K562 (cell line): ENCODE results near the gene DAB2. TPM values are rescaled to one million over a fixed set of nuclear protein-coding genes. Genes with fewer than 3 reads are reported as not detected.

Experiments
- AFF1 ChIP-seq, 2 experiments: fragments of 450-650 bp; IDR thresholded peaks; 2 replicates each; pipeline ENCODE4 v1.6.1; 2018; ENCODE audit warnings: mild to moderate bottlenecking in 2 of 2, low read depth in 1 of 2; ENCODE audit not compliant: partially characterized antibody in 2 of 2
- ARID4B ChIP-seq: sonication (generic); formaldehyde crosslinking; IDR thresholded peaks from 2 replicates; pipeline ENCODE4 v1.8.0; 2022; ENCODE audit warnings: mild to moderate bottlenecking, missing genetic modification reagents
- MGA ChIP-seq: fragments of 450-650 bp; IDR thresholded peaks from 2 replicates; pipeline ENCODE4 v1.6.1; 2016; ENCODE audit warnings: mild to moderate bottlenecking, moderate library complexity
- ZNF589 ChIP-seq: fragments of 200-800 bp; sonication (Bioruptor generic); IDR thresholded peaks from 2 replicates; pipeline ENCODE4 v1.6.1; 2016; ENCODE audit warnings: low read depth, missing genetic modification characterization, missing compliant biosample characterization
- polyA plus RNA-seq, 8 experiments: library from polyadenylated mRNA; depleted of rRNA in 4 of 8; stranded (reverse) in 5 of 8; unstranded in 3 of 8; fragments of >200 nt; fragmentation: Nextera tagmentation in 2 of 8; fragmentation: Illumina TruSeq in 1 of 8; extraction: Ambion mirVana in 2 of 8; extraction: Trizol in 1 of 8; gene quantifications; 2 replicates each; pipeline versions ENCODE4 v1.2.1 to v1.2.3, GENCODE V29; 2011 to 2014; ENCODE audit warnings: inconsistent platforms in 1 of 8, missing spikeins in 1 of 8
- total RNA-seq, 7 experiments: library from RNA; depleted of rRNA in 6 of 7; stranded (reverse); fragments of >200 nt in 6 of 7; fragmentation: Illumina TruSeq in 2 of 7; extraction: Trizol in 2 of 7; gene quantifications; 2 replicates each; pipeline versions ENCODE4 v1.2.1 to v1.2.3, GENCODE V29; 2011 to 2021; ENCODE audit warnings: low replicate concordance in 1 of 7

The DAB2 gene
- total and polyA plus RNA-seq, 9 of the 15 experiments (the other 6 are each of a cell fraction or from before 2014, with no cell fraction given) = 6.6 to 29.9 (median 24.1) TPM

- TF ChIP-seq MGA = 0 out of 2 replicates have a peak, but pooled peaks have one; percentile 9
- 0 out of 2 replicates have a peak, but pooled peaks have one; percentile 11 for TF ChIP-seq ZNF589 (CRISPR knock-in tag)
- peak in 1 of 2 experiments; percentile 50 for TF ChIP-seq AFF1 (IDR thresholded peaks at IDR 0.05; ENCODE audit: low read depth in 1 of 2, partially characterized antibody in 2 of 2)
- TF ChIP-seq ARID4B (CRISPR knock-in tag) = no peak
These were observed 25.4 kb downstream of the DAB2 start (continued) for GRCh38 chr5:39399135-39400036.
